T-cell (primary cell): ENCODE data around the gene KPNB1. TPM values are rescaled to one million over a fixed set of nuclear protein-coding genes. Genes with fewer than 3 reads are reported as not detected.

ENCODE experiments used
- ATAC-seq, 4 experiments: fragments of 200-7000 bp in 3 of 4; fragments of 150-1000 bp in 1 of 4; cut with Tn5 transposase; replicated peaks in 1 of 4; 1 replicate in 3 of 4; 2 replicates in 1 of 4; pipeline ENCODE4 v1.10.0; 2021; ENCODE audit warnings: moderate library complexity in 3 of 4, mild to moderate bottlenecking in 2 of 4, moderate number of reproducible peaks in 1 of 4
- CTCF ChIA-PET, 2 donors: fragments of 300-600 bp; sonication (Branson Sonifier 250); formaldehyde crosslinking; loops; one replicate each; lab custom pipeline; 2022; ENCODE audit warnings: antibody characterized with exemption in 2 of 2; lab: Charles Lee
- POLR2A ChIA-PET, 2 donors: fragments of 300-600 bp; sonication (Branson Sonifier 250); formaldehyde crosslinking; loops; one replicate each; lab custom pipeline; 2022; ENCODE audit warnings: antibody characterized with exemption in 2 of 2; lab: Charles Lee
- DNase-seq, 35 experiments: peaks; one replicate each; pipeline versions ENCODE4 v3.0.0 to v3.0.0-alpha.2; 2013 to 2023
- H3K27ac ChIP-seq: one replicate; pipeline ENCODE4 v1.5.1; 2013; ENCODE audit warnings: low read length
- H3K27me3 ChIP-seq, 2 experiments: replicated peaks in 1 of 2; 1 replicate in 1 of 2; 2 replicates in 1 of 2; pipeline versions ENCODE4 v1.6.1 to v1.7.0; 2013; ENCODE audit warnings: low read length in 1 of 2, mixed read lengths in 1 of 2; ENCODE audit not compliant: control insufficient read depth in 2 of 2, insufficient read depth in 2 of 2; ENCODE audit errors: extremely low read depth in 1 of 2
- H3K36me3 ChIP-seq, 2 donors: 1 replicate in 1 of 2; 2 replicates in 1 of 2; pipeline versions ENCODE4 v1.6.1 to v1.7.0; 2013; ENCODE audit warnings: low read length in 1 of 2; ENCODE audit not compliant: control insufficient read depth in 2 of 2, insufficient read depth in 1 of 2; ENCODE audit errors: extremely low read depth in 1 of 2
- H3K4me1 ChIP-seq, 2 experiments: 1 replicate in 1 of 2; 2 replicates in 1 of 2; pipeline versions ENCODE4 v1.6.1 to v1.7.0; 2013; ENCODE audit warnings: low read length in 2 of 2, mixed read lengths in 1 of 2; ENCODE audit not compliant: insufficient read depth in 2 of 2, control insufficient read depth in 1 of 2; ENCODE audit errors: extremely low read depth in 1 of 2
- H3K4me3 ChIP-seq, 2 donors: 1 replicate in 1 of 2; 2 replicates in 1 of 2; pipeline versions ENCODE4 v1.5.1 to v1.7.0; 2013; ENCODE audit warnings: mild to moderate bottlenecking in 2 of 2, low read length in 1 of 2, moderate library complexity in 1 of 2; ENCODE audit not compliant: control insufficient read depth in 1 of 2; ENCODE audit errors: extremely low read depth in 1 of 2
- H3K9me3 ChIP-seq: 2 replicates; pipeline ENCODE4 v1.7.0; 2013
- H3K27ac Mint-ChIP-seq, 2 donors: one replicate each; pipeline ENCODE4 v1.8.0; 2020 to 2021; ENCODE audit warnings: mild to moderate bottlenecking in 2 of 2, mixed read lengths in 2 of 2
- H3K27me3 Mint-ChIP-seq, 2 donors: one replicate each; pipeline ENCODE4 v1.8.0; 2021 to 2022; ENCODE audit warnings: mixed read lengths in 2 of 2
- H3K36me3 Mint-ChIP-seq: one replicate; pipeline ENCODE4 v1.8.0; 2021; ENCODE audit warnings: mixed read lengths
- H3K4me1 Mint-ChIP-seq, 3 donors: one replicate each; pipeline ENCODE4 v1.8.0; 2020 to 2022; ENCODE audit warnings: mixed read lengths in 3 of 3, mild to moderate bottlenecking in 1 of 3
- H3K4me3 Mint-ChIP-seq, 3 donors: one replicate each; pipeline ENCODE4 v1.8.0; 2020 to 2022; ENCODE audit warnings: mild to moderate bottlenecking in 3 of 3, mixed read lengths in 3 of 3, moderate library complexity in 3 of 3
- H3K9me3 Mint-ChIP-seq, 3 donors: one replicate each; pipeline ENCODE4 v1.8.0; 2020 to 2022; ENCODE audit warnings: mixed read lengths in 3 of 3
- WGBS: methylation state at CpG from one replicate; pipeline ENCODE4 v1.1.5; 2013; ENCODE audit warnings: missing lambda C conversion rate; ENCODE audit not compliant: insufficient coverage; 5-methylcytosine and 5-hydroxymethylcytosine counted together
- total RNA-seq, 35 experiments: library from RNA in 6 of 35; stranded (reverse) in 6 of 35; fragments of 120-200 nt in 1 of 35; gene quantifications; one replicate each; pipeline versions ENCODE4 v1.2.1 to v1.2.4 and lab custom pipeline; 2013 to 2026

KPNB1 gene
- total RNA-seq, 5 donors from 2014 or later (not counting 1 experiment from before 2014, with no cell fraction given) = 216 to 262 (median 240) TPM

DNA sequence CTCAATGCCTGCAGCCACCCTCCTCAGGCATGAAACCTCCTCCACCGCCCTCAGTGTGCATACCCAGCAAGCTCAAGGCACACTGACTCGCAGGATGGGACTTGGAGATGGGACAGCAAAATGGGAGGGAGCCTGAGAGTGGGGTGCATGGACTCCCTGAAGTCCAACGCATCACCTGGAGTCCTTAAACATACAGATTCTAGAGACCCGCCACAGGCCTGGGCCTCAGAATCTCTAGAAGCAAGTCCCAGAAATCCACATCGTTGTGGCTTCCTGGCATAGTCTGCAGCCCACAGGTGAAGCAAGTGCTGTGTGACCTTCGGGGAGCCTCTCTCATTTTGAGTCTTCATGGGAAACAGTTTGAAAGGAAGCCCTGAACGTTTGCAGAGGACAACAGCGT, 79.8 kb downstream of the KPNB1 start:
- no peak overlapping the region for H3K4me3 Mint-ChIP-seq
- H3K36me3 Mint-ChIP-seq = no peaks in the 10 kb centered on the region
- H3K4me1 Mint-ChIP-seq = peaks cover 33 to 71% (median 40%) of the 10 kb centered on the region in 3 donors
- POLR2A ChIA-PET = no interaction called here
- Histone ChIP-seq H3K27me3 (peaks cover under 1 to 15% of the 10 kb centered on the region in 2 experiments), H3K36me3 (no peaks in the 10 kb centered on the region), H3K4me1 (peaks cover 5 to 84% of the 10 kb centered on the region in 2 experiments), H3K27ac (peak overlapping the region; percentile 45), H3K9me3 (no peaks in the 10 kb centered on the region), H3K4me3 (no peak overlapping the region)
- CTCF ChIA-PET = no interaction called here
- ATAC-seq (no peak), DNase-seq (no peak)
- 43% methylated on average over 4 of the region's 8 CpGs for WGBS
- peak overlapping the region; percentile 39 to 61 for H3K27ac Mint-ChIP-seq
- no peaks in the 10 kb centered on the region for H3K9me3 Mint-ChIP-seq
- peaks cover 6 to 19% of the 10 kb centered on the region in 2 donors for H3K27me3 Mint-ChIP-seq

- H3K27ac Mint-ChIP-seq = peak overlapping the region; percentile 68 to 77
- no peak overlapping the region for H3K4me3 Mint-ChIP-seq
- H3K36me3 Mint-ChIP-seq = no peaks in the 10 kb centered on the region
- DNase-seq (no peak), ATAC-seq (no peak)
- ChIA-PET POLR2A (no interaction called here), CTCF (interaction anchor here (0.5 to 1.1 kb wide), 4 partner anchors 26 to 71 kb away, joined by 3 to 6 read pairs (median 3); no protein-coding TSS in a partner anchor)
- peaks cover 3 to 11% of the 10 kb centered on the region in 2 experiments for H3K27me3 ChIP-seq
- peaks cover 6 to 16% of the 10 kb centered on the region in 2 donors for H3K27me3 Mint-ChIP-seq
- no peaks in the 10 kb centered on the region for H3K9me3 Mint-ChIP-seq
- H3K27ac ChIP-seq = peak overlapping the region; percentile 56
- peaks cover 5 to 80% of the 10 kb centered on the region in 2 experiments for H3K4me1 ChIP-seq
- no peaks in the 10 kb centered on the region for H3K36me3 ChIP-seq
- WGBS = 71% methylated on average over 2 of the region's 4 CpGs
- H3K4me1 Mint-ChIP-seq = peaks cover 37 to 72% (median 47%) of the 10 kb centered on the region in 3 donors
- H3K4me3 ChIP-seq = no peak overlapping the region
- H3K9me3 ChIP-seq = no peaks in the 10 kb centered on the region
Observed at GRCh38 chr17:47730681-47731080, 81.0 kb downstream of the KPNB1 start.

GRCh38 chr17:47731396-47731795, 81.7 kb downstream of the KPNB1 start:
- no peaks in the 10 kb centered on the region for H3K9me3 ChIP-seq
- no CpG with 5 or more reads among the region's 2 CpGs for WGBS
- DNase-seq = no peak
- no peak for ATAC-seq
- peak overlapping the region in 1 of 3 donors; percentile 87 for H3K4me3 Mint-ChIP-seq
- no peaks in the 10 kb centered on the region for H3K36me3 ChIP-seq
- no peaks in the 10 kb centered on the region for H3K36me3 Mint-ChIP-seq
- peaks cover 3 to 11% of the 10 kb centered on the region in 2 experiments for H3K27me3 ChIP-seq
- peak overlapping the region; percentile 68 to 77 for H3K27ac Mint-ChIP-seq
- no peak overlapping the region for H3K4me3 ChIP-seq
- H3K4me1 ChIP-seq = peaks cover 5 to 78% of the 10 kb centered on the region in 2 experiments
- ChIA-PET CTCF (interaction anchor here in 1 of 2 donors (0.6 to 1.1 kb wide), 2 partner anchors 31 to 34 kb away, joined by 3 read pairs; no protein-coding TSS in a partner anchor), POLR2A (no interaction called here)
- H3K9me3 Mint-ChIP-seq = no peaks in the 10 kb centered on the region
- peak overlapping the region; percentile 56 for H3K27ac ChIP-seq
- H3K4me1 Mint-ChIP-seq = peaks cover 38 to 71% (median 40%) of the 10 kb centered on the region in 3 donors
- H3K27me3 Mint-ChIP-seq = peaks cover 6 to 13% of the 10 kb centered on the region in 2 donors

DNA sequence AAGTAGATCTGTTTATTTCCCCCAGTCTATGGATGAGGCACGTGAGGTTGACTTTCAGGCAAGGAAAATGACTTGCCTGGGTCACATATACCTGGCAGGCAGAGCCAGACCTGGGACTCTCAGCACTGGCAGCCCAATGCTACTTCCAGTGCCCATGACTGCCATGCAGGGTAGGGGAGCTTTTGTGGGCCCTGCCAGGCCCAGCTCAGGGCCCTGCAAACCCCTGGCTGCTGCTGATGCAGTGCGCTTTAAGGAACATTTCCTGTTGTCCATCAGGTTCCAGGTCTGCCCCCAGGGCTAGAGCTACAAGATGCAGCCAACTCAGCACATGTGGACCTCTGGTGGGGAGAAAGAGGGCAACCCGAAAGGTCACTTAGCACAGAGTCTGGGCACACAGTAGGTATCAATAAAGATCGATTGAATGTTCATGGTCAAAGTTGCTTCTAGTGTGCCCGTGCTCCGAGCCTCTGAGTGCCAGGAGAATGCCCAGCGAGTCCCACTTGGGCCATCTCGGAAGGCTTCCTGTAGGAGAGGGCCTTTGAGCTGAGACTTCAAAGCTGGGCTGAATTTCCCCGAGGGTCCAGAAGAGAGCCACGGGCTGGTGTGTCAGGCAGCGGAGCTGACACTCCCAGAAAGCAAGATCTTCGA, 82.8 kb downstream of the KPNB1 start:
- no peaks in the 10 kb centered on the region for H3K36me3 ChIP-seq
- Mint-ChIP-seq H3K27ac (peak overlapping the region; percentile 65 to 74), H3K27me3 (peaks cover 6 to 10% of the 10 kb centered on the region in 2 donors), H3K9me3 (no peaks in the 10 kb centered on the region), H3K4me3 (peak overlapping the region; percentile 42 to 87 (median 73)), H3K36me3 (no peaks in the 10 kb centered on the region), H3K4me1 (peaks cover 30 to 69% (median 41%) of the 10 kb centered on the region in 3 donors)
- peaks cover 5 to 71% of the 10 kb centered on the region in 2 experiments for H3K4me1 ChIP-seq
- ChIA-PET CTCF (interaction anchor here (0.6 to 1.9 kb wide), 11 partner anchors 11 to 69 kb away, joined by 3 to 19 read pairs (median 4); no protein-coding TSS in a partner anchor), POLR2A (interaction anchor here in 1 of 2 donors (1.0 kb wide), 1 partner anchor 83 kb away, joined by 4 read pairs; the partner anchor contains the start of gene KPNB1)
- peak overlapping the region; percentile 11 to 89 for H3K4me3 ChIP-seq
- H3K27ac ChIP-seq = peak overlapping the region; percentile 68
- WGBS = 42% methylated on average over 10 of the region's 12 CpGs
- no peaks in the 10 kb centered on the region for H3K9me3 ChIP-seq
- ATAC-seq (no peak), DNase-seq (no peak)
- peaks cover 3 to 11% of the 10 kb centered on the region in 2 experiments for H3K27me3 ChIP-seq

DNA sequence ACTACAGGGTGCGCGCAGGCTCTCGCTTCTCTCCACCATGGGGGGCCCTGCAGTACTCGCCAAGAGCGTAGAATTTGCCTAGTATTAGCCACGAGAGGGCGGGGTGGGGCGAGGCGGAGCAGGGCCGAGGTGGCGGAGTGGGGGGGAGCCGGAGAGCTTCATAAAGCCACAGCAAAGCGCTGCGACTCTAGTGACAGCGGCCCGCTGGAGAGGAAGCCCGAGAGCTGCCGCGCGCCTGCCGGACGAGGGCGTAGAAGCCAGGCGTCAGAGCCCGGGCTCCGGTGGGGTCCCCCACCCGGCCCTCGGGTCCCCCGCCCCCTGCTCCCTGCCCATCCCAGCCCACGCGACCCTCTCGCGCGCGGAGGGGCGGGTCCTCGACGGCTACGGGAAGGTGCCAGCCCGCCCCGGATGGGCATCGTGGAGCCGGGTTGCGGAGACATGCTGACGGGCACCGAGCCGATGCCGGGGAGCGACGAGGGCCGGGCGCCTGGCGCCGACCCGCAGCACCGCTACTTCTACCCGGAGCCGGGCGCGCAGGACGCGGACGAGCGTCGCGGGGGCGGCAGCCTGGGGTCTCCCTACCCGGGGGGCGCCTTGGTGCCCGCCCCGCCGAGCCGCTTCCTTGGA, 83.4 kb downstream of the KPNB1 start, which contains the start of gene TBX21:
Gene TBX21 (plus strand): TSS at position 190 of the 627 bp plus-strand sequence. CDS start 219 bp downstream, at position 409.
- Histone ChIP-seq H3K36me3 (no peaks in the 10 kb centered on the region), H3K4me3 (peak within 1 kb of the TSS; percentile 76 to 89), H3K9me3 (no peaks in the 10 kb centered on the region), H3K27ac (peak within 1 kb of the TSS; percentile 68), H3K27me3 (peaks cover 3 to 11% of the 10 kb centered on the region in 2 experiments), H3K4me1 (peaks cover 5 to 70% of the 10 kb centered on the region in 2 experiments)
- peak within 1 kb of the TSS; percentile 87 to 99 (median 98) for H3K4me3 Mint-ChIP-seq
- under 1% methylated on average over 68 of the region's 73 CpGs for WGBS
- peak within 1 kb of the TSS; percentile 96 to 98 for H3K27ac Mint-ChIP-seq
- peaks cover 30 to 66% (median 41%) of the 10 kb centered on the region in 3 donors for H3K4me1 Mint-ChIP-seq
- ChIA-PET POLR2A (interaction anchor here in 1 of 2 donors (1.0 kb wide), 1 partner anchor 84 kb away, joined by 4 read pairs; the partner anchor contains the start of gene KPNB1), CTCF (interaction anchor here (0.6 to 1.9 kb wide), 10 partner anchors 10 to 69 kb away, joined by 3 to 19 read pairs (median 4); no protein-coding TSS in a partner anchor)
- H3K27me3 Mint-ChIP-seq = peaks cover 4 to 10% of the 10 kb centered on the region in 2 donors
- no peaks in the 10 kb centered on the region for H3K36me3 Mint-ChIP-seq
- H3K9me3 Mint-ChIP-seq = no peaks in the 10 kb centered on the region
- DNase-seq (peak; percentile 72 to 94 (median 86)), ATAC-seq (peak; percentile 91 to 93 (median 92))
